ENCODE results near the gene MAN1C1.

MAN1C1 gene

DNA sequence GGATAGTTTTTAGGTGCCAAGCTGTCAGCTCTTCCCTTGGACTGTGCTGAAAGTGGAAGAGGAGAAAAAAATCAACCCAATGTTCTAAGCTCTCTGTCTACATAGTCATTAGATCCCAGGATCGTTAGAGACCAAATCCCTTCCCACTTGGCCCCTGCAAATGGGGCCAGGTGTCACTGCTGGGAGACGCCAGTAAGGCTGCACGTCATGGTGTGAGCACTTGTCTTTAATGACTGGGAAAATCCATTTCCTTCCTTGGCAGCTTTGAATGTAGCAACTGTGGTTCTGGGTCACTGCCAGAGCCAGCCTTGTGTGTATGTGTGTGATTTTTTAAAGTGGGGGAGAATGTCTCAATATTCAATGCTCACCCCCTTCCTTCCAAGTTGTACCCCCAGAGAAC is 59.9 kb downstream of the MAN1C1 start:
- in situ Hi-C loops (cut with MboI; ENCODE audit: low sequenced_read_pairs), result no loop called here

DNA sequence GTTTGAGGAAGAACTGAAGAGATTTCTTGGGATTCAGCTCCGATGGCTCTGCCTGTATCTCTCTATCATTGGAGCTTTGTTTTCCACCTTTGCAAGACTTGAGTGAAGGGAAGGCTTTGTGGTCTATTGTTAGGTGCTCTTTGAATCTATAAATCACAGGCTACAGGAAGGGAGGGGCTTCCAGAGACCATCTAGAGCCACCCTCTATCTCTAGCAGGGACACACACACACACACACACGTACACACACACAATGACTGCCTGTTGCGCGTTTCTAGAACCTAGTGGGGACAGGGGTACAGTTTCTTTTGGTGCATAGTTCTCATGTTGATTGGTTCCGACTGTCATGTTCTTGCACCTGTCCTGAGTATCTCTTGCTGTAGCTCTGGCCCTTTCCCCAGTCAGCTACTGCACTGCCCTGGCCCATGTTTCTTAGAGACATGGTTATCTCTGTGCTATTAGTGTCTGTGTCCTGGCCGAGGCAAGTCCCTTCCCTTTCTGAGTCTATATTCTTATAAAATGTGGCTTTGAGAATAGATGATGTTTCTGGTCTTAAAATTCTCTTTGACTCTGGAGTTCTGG is 60.7 kb downstream of the MAN1C1 start:
- in situ Hi-C loops (cut with MboI; ENCODE audit: low sequenced_read_pairs), result no loop called here

DNA sequence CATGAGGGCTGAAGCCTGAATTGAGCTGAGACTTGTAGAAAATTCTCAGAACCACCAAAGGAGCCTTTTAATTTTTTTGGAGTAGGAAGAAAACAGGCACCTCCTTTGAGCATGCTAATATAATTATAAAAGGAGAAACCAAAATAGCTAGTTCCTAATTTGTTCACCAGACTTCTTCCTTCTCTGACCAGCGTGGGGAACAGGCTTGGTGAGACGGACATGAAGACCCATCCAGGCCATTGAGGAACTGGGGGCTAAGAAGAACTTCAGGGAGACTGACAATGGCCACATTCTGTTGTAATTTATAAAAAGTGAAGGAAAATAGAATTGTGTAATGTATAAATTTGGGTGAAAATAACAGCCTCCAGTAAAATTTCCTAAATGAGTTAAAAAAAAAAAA is 62.6 kb downstream of the MAN1C1 start:
- in situ Hi-C loops (cut with MboI; ENCODE audit: low sequenced_read_pairs), result no loop called here

DNA sequence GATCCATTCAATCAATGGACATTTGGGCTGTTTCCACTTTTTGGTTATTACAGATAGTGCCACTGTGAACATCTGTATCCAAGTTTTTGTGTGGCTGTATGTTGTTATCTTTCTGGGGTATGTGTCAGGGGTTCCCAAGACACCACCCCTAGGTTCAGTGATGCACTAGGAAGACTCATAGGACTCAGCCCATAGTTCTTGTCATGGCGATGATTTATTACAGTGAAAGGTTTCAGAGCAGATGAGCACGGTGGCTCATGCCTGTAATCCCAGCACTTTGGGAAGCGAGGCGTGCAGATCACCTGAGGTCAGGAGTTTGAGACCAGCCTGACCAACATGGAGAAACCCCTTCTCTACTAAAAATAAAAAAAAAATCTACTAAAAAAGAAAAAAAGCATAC is 64.1 kb downstream of the MAN1C1 start:
- in situ Hi-C loops (cut with MboI; ENCODE audit: low sequenced_read_pairs), result no loop called here

DNA sequence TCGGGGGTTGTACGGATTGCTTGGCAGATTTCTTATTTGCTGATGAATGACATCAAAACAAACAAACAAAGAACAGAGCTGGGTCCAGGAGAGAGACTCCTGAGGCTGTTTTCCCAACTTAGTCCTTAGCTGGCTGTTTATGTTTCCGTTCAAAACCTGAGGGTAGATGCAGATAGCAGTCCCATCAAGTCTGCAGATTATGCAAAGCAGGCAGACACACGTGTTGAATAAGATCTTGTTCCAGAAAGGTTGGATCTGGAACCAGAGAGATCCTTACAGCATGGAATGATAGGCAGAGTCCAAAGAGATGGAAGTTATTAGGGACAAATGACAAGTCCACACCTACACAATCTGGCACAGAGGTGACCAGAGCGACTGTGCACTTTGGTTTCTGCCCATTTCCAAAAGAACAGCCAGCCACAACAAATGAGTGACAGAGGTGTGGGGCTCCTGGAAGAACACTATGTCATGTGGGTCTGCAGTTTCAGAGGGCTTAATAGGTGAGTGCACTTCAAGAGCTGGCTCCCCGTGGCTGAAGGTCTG is 65.5 kb downstream of the MAN1C1 start:
- in situ Hi-C loops (cut with MboI; ENCODE audit: low sequenced_read_pairs), result no loop called here

DNA sequence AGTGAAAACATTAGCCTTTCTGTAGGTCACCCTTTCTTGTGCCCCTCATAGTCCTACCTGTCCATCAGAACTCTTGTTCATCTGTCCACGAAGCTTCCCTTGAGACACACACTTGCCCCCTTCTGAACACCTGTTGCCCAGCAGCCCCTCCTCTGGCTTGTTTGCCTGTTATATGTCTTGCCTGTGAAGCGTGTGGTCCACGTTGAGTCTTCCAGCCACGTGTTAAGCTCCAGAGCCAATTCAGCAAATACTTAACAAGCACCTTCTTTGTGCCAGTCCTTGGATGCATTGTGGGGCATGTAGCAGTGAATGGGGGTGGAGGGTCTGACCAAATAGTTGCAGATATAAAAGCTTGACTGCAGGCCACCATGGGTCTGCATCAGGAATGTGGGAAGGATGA is 66.6 kb downstream of the MAN1C1 start:
- in situ Hi-C loops (cut with MboI; ENCODE audit: low sequenced_read_pairs), result no loop called here

DNA sequence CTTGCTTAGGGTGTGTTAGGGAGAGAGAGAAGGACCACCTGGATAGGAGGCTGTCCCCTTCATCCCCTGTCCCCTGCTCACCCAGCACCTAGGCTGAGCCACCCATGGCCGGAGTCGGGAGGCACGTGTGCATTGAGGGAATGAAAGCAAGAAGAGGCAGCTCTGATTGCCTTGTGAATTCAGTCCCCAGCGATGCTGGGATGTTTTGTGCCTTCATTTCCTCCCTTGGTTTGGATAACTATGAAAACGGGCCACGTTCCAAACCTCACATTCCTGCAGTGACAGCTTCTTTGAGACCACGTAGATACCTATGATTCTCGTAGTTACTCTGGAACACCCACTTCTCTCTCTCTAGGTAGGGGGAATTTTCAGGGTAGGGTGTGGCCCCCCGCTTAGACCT is 67.1 kb downstream of the MAN1C1 start:
- in situ Hi-C loops (cut with MboI; ENCODE audit: low sequenced_read_pairs), result no loop called here

DNA sequence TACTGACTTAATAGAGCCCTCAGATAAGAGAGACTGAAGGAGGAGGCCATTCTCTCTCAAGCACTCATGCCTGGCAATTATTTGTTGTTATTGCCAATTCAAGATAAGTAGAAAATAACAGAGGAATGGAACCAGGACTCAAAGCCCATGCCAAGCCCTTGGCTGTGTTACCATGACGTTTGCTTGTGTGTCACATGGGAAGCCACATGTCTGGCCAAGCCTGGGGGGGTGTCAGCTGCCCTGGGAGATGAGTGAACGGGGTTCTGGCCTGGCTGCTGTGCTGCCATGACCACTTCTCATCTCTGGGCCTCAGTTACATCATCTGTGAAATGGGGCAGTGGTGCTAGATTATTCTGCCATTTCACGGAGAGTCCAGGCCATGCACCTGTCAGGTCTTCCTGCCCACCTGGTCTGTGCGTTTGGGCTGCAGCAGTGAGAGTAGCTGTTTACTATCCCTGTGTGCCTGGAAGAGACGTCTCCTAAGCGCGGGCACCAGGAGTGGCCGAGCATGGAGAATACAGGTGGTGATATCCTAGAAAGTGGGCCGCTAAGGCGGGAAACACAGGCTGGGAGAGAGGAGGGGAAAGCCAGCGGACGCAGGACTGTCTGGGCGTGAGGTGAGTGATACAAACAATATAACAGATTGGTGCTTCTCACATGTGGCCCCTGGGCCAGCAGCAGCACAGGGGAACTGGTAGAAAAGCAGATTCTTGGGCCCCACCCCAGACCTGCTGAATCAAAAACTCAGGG is 67.8 kb downstream of the MAN1C1 start:
- in situ Hi-C loops (cut with MboI; ENCODE audit: low sequenced_read_pairs), result no loop called here

DNA sequence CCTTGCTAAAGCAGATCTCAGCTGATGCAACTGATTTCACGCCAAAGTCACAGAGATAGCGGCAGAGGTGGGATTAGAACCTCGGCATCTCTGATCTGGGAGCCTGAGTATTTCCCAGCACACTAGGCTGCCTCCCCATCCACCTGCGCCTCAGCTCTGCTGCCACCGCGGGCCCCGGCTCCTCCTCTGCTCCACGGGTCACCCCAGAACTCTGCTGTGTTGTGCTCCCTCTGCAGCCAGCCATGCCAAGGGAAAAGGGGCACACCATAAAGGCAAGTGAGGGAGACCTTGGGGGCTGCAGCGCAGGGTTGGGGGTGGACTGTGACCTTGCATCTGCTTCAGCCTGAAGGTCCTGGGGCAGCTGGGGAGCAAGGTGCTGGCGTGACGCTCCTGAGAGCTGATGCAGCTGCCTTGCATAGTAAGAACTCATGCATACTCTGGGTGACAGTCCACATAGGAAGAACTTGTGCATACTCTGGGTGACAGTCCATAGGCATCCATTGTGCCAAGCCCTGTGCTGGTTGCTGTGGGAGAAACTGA is 68.7 kb downstream of the MAN1C1 start:
- in situ Hi-C loops (cut with MboI; ENCODE audit: low sequenced_read_pairs), result no loop called here

DNA sequence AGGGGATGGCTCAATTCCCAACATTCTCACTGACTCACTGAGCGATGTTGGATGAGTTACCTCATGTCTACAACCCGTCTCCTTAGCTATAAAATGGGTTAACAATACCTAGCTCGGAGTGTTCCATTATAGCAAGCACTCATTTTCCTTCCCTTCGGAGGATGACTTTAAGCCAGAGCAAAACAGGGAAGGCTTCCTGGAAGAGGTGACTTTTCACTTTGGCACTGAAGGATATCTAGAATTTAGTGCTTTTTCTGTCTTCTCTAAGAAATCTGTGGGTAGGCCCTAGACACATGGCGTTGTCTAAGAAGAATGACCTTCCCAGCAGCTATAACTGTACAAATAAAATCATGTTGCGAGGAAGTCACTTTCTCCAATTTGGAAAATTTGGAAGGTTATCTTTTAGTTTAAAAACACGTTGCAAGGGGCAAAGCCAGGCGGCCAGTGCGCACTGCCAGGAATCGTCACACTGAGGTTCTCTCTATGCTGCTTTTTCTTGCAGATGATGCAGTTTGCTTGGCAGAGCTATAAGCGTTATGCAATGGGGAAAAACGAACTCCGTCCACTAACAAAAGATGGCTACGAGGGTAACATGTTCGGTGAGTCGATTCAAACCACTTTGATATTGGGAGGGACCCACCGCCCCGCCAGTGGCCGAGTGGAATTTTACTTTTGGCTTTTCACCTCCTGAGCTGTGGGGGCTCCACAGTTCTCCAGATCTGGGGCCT is 69.5 kb downstream of the MAN1C1 start:
- in situ Hi-C loops (cut with MboI; ENCODE audit: low sequenced_read_pairs), result no loop called here

DNA sequence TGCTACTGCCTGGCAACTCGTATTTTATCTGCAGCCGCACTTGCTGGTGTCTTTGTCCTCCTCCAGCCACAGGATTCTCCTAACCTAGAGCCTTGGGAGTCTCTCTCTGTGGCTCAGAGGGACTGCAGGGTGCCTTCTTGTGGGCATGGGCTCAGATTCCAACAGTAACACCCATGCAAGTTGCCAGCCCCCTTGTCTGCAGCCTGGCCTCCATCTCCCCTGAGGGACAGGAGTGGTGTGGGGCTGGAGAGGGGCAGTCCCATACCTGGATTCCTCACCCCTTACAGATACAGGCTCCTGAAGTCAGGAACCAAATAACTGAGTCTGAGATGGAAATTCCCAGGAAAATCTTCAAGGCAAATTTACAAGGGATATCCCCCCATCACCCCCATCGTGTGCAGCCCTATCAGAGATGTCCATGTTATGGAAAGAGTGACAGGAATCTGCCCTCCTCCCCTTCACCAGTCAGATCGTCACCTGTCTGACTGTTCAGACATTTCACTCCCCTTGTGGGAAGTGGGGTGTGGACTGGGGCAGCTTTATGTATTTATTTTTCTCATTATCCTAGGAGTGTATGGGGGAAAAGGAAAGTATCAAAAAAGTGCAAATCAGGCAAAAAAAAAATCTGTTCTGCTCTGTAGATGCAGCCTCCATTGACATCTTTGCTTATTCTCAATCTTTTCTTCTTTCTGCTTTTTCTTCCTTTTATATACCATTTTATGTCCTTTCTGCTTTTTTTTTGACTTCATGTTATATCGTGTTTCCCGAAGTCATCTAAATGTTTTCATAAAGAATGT is 70.8 kb downstream of the MAN1C1 start:
- in situ Hi-C loops (cut with MboI; ENCODE audit: low sequenced_read_pairs), result no loop called here

DNA sequence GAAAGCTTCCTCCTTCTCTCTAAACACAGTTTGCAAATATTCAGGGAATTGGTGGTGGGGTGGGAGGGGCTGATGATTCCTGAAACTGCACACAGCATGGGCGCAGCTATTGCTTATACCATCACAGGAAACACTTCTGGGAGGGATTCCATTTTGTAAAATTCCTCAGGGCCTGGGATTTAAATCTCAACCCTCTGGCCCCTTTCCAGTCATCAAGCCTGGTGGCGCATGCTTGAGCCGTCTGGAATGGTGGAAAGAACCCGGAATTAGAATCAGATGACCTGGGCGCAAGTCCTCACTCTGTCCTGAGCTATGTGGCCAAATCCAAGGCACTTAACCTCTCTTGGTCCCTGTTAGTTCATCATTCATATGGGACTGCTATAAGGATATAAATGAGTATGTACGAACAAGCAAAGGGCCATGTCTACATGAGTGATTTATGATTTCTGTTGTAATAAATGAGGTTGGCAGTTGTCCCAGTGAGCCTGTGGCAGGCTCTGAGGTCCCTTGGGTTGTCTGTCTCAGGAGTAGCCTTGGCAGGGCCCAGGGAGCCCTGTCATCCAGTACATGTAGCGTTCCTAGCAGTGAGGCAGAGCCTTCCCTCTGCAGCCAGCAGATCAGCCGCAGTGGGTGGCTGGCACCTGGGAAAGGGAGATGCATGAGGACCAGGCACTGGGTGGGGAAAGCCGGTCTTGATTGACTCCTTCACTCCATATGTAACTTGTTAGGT is 72.0 kb downstream of the MAN1C1 start:
- in situ Hi-C loops (cut with MboI; ENCODE audit: low sequenced_read_pairs), result no loop called here

DNA sequence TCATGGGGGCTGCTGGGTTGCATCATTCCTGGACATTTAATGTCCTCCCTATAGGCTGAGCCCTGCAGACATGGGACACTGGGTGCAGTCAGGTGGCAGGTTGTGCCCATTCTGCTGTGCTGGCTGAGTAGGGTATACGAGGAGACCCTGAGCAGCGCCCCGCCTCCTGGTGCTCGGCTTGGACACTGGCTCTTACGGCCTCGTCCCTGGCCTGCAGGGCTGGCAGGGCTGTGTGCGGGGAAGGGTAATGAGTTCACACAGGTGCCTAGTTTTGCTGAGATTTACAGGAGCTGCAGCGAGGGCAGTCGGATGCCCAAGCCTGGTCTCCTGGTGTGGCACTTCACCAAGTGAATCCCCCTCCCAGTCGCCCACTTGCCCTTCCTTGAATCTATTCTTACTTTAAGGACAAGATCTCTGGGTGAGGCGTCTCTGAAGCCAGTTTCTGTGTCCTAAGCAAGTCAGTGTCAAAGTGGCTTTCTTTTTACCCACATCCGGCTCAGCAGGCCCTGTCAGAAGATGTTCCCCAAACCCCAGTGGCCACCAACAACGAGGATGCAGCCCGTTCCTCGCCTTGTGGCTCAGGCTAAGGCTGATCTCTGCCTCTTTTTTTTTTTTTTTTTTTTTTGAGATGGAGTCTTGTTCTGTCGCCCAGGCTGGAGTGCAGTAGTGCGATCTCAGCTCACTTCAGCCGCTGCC is 73.2 kb downstream of the MAN1C1 start:
- in situ Hi-C loops (cut with MboI; ENCODE audit: low sequenced_read_pairs), result no loop called here

DNA sequence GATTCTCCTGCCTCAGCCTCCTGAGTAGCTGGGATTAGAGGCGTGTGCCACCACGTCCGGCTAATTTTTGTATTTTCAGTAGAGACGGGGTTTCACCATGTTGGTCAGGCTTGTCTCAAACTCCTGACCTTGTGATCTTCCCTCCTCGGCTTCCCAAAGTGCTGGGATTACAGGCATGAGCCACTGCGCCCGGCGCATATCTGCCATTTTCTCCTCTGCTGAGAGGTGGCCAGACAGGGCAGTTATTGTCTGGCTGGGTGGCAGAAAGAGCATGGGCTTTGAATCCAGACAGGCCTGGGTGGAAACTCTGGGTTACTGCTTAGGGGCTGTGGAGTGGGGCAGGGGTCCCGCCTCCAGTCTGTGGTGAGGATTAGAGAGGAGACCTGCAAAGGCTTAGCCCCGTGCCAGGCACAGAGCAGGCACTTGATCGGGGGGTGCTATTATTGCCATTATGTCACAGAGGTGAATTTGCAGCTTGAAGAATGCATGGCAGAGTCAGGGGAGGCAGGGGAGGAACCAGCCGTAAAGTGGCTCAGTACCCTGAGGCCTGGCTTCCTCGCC is 73.9 kb downstream of the MAN1C1 start:
- in situ Hi-C loops (cut with MboI; ENCODE audit: low sequenced_read_pairs), result no loop called here

DNA sequence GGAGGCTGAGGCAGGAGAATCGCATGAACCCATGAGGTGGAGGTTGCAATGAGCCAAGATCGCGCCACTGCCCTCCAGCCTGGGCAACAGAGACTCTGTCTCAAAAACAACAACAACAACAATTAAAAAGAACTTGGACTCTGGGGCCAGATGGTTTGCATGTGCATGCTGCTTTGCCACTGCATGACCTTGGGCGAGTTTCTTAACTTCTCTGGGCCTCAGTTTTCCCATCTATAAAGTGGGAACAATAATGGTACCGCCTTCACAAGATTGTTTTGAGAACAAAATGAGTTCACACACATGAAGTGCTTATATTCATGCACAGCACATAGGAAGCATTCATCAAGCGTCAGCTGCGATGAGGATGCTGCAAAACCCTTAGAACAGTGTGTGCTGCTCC is 74.6 kb downstream of the MAN1C1 start:
- in situ Hi-C loops (cut with MboI; ENCODE audit: low sequenced_read_pairs), result no loop called here

DNA sequence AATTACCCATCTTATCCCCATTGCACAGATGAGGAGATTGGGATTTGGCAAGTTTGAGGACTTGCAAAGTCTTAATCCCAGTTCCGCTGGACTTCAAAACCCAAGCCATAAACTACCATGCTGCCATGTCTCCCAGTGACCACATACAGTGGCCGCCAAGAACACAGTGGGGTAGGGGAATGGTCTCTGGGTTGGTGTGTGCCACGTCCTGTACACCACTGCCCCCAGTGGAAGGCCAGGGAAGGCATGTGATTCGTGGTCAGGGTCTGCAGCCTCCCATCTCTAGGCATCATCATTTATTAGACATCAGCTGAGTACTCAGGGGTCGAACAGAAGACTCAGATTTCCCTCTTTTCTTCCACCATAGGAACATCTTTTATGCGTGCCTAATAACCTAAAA is 76.0 kb downstream of the MAN1C1 start:
- in situ Hi-C loops (cut with MboI; ENCODE audit: low sequenced_read_pairs), result no loop called here

DNA sequence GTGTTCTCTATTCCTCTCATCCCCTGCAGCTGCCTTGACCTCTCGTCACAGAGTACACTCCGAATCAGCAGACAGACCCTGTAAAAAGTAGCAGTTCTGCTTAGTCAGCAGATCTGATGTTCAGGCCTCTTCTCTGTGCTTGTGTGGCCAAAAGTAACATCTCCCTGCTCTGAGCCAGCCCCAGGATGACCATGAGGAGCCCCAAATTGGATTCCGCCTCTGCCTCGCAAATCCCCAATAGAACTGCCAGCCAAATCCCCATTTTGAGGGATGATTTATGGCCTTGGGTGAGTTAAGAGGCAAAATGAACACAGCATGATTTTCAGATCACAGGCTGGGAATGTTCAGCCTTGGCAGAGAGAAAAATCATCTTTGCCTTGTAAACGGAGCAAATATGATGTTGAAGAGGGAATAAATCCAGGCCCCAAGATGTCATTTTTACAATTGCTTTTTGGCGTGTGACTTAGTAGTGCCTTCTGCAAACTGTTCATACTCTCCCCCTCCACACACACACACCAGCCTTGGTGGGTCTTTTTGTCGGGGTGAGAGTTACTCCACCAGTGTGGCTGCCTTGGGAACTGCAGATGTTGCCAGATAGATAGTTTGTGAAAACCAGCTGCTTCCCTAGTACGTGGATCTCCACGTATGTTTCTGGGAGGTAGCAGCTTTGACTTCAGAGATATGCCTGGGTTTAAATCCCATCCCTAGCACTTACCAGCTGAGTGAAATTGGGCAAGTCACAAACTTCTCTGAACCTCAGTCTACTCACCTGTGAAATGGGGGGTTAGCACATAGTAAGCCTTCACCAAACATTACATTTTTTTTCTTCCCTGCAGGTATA is 77.8 kb downstream of the MAN1C1 start:
- in situ Hi-C loops (cut with MboI; ENCODE audit: low sequenced_read_pairs), result no loop called here

DNA sequence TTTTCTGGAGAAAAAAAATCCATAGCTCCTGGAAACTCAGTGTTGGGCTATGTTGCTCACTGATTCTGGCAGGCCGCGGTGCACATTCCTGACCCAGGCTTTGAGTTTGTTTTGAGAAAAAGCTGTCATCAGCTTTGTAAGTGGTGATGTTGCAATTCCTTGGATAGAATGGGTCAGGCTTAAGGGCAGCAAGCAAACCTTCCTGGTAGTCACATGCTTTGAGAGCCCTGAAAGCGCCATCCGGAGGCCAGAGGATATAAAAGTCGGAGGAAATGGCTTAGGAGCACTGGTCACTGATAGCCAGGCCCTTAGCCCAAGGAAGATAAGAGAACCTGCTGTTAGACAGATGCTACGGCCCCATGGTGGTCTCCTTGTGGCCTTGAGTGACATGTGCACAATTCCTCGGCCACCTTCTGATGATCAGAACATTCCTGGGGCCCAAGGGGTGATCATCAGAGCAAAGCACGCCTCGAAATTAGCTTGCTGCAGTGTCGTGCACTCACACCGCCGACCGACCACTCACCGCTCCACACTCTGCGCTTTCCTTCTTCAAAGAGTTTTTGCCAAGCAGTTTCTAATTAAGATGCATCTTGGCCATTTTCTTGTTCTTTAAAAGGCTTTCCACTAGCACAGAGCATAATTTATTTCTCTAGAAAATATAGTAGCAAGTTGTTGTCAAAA is 78.6 kb downstream of the MAN1C1 start:
- in situ Hi-C loops (cut with MboI; ENCODE audit: low sequenced_read_pairs), result no loop called here
